ACC112 (cell line): Measurements from ENCODE around the gene FRAS1.
"Not testable (repeated sequence)": the region's sequence is repeated elsewhere in the genome, so short reads cannot be mapped to it uniquely, and the experiment has no call there.

Source experiments
- H2AFZ ChIP-seq: fragments of 200-600 bp; sonication (generic); one replicate; pipeline ENCODE4 v1.6.0; 2017; ENCODE audit warnings: antibody characterized with exemption, low read length; ENCODE audit not compliant: unreplicated experiment
- H3K27ac ChIP-seq: fragments of 200-600 bp; sonication (generic); 2 replicates; pipeline ENCODE4 v1.5.1; 2014; ENCODE audit warnings: low read depth, mild to moderate bottlenecking, antibody characterized with exemption, low read length, moderate library complexity
- H3K27me3 ChIP-seq: fragments of 200-600 bp; sonication (generic); 2 replicates; pipeline ENCODE4 v1.6.1; 2014; ENCODE audit warnings: mild to moderate bottlenecking, antibody characterized with exemption, low read length, moderate library complexity, mixed read lengths; ENCODE audit not compliant: insufficient read depth
- H3K36me3 ChIP-seq: fragments of 200-600 bp; sonication (generic); 2 replicates; pipeline ENCODE4 v1.6.1; 2016; ENCODE audit warnings: mild to moderate bottlenecking, antibody characterized with exemption, low read length, moderate library complexity, mixed read lengths; ENCODE audit not compliant: insufficient read depth
- H3K4me1 ChIP-seq: fragments of 200-600 bp; sonication (generic); one replicate; pipeline ENCODE4 v1.6.1; 2016; ENCODE audit warnings: low read length, mixed read lengths; ENCODE audit not compliant: insufficient read depth, unreplicated experiment, control insufficient read depth
- H3K4me3 ChIP-seq: fragments of 200-600 bp; sonication (generic); 2 replicates; pipeline ENCODE4 v1.5.1; 2014; ENCODE audit warnings: mild to moderate bottlenecking, low read depth, low read length
- H3K79me2 ChIP-seq: fragments of 200-600 bp; sonication (generic); one replicate; pipeline ENCODE4 v1.6.0; 2016; ENCODE audit warnings: low read length; ENCODE audit not compliant: control insufficient read depth, unreplicated experiment, insufficient read depth

FRAS1 gene

GRCh38 chr4:78167510-78167909, 110.4 kb downstream of the FRAS1 start:
- Histone ChIP-seq H3K27me3 (no peaks in the 10 kb centered on the region; the same call in 1 of the 2 replicates), H3K4me3 (no peak overlapping the region), H2AFZ (no peak overlapping the region), H3K4me1 (no peaks in the 10 kb centered on the region), H3K79me2 (no peaks in the 10 kb centered on the region), H3K27ac (no peak overlapping the region), H3K36me3 (no peaks in the 10 kb centered on the region)

GRCh38 chr4:78168029-78168428, 110.9 kb downstream of the FRAS1 start:
- Histone ChIP-seq H2AFZ (no peak overlapping the region), H3K27ac (no peak overlapping the region), H3K79me2 (no peaks in the 10 kb centered on the region), H3K4me1 (no peaks in the 10 kb centered on the region), H3K4me3 (no peak overlapping the region), H3K27me3 (peaks cover 3% of the 10 kb centered on the region; the same call in 1 of the 2 replicates), H3K36me3 (no peaks in the 10 kb centered on the region)

GRCh38 chr4:78169728-78170127, 112.6 kb downstream of the FRAS1 start:
- H3K4me3 ChIP-seq = no peak overlapping the region
- H3K36me3 ChIP-seq = no peaks in the 10 kb centered on the region
- H3K27me3 ChIP-seq = peaks cover 13% of the 10 kb centered on the region
- no peaks in the 10 kb centered on the region for H3K4me1 ChIP-seq
- H2AFZ ChIP-seq = no peak overlapping the region
- no peak overlapping the region for H3K27ac ChIP-seq
- no peaks in the 10 kb centered on the region for H3K79me2 ChIP-seq

GRCh38 chr4:78171482-78171881, 114.4 kb downstream of the FRAS1 start:
- H3K4me1 ChIP-seq = no peaks in the 10 kb centered on the region
- H2AFZ ChIP-seq = no peak overlapping the region
- no peak overlapping the region for H3K27ac ChIP-seq
- H3K27me3 ChIP-seq = peaks cover 16% of the 10 kb centered on the region
- no peak overlapping the region for H3K4me3 ChIP-seq
- H3K79me2 ChIP-seq = no peaks in the 10 kb centered on the region
- no peaks in the 10 kb centered on the region for H3K36me3 ChIP-seq

GRCh38 chr4:78174891-78175290, 117.8 kb downstream of the FRAS1 start:
- Histone ChIP-seq H3K79me2 (no peaks in the 10 kb centered on the region), H3K36me3 (no peaks in the 10 kb centered on the region), H3K27ac (no peak overlapping the region), H3K27me3 (peaks cover 16% of the 10 kb centered on the region), H2AFZ (no peak overlapping the region), H3K4me1 (no peaks in the 10 kb centered on the region), H3K4me3 (no peak overlapping the region)

- H3K4me3 ChIP-seq = no peak overlapping the region
- no peaks in the 10 kb centered on the region for H3K79me2 ChIP-seq
Observed at GRCh38 chr4:78179196-78179595, 122.1 kb downstream of the FRAS1 start.

GRCh38 chr4:78181681-78182234, 124.6 kb downstream of the FRAS1 start:
- not testable (repeated sequence) for H3K27ac ChIP-seq, H3K4me3 ChIP-seq, H3K4me1 ChIP-seq, H3K27me3 ChIP-seq, H3K36me3 ChIP-seq, H2AFZ ChIP-seq, H3K79me2 ChIP-seq

More at GRCh38 chr4:78179196-78179595, 122.1 kb downstream of the FRAS1 start:
- peaks cover 6% of the 10 kb centered on the region for H3K27me3 ChIP-seq
- no peak overlapping the region for H2AFZ ChIP-seq
- no peak overlapping the region for H3K27ac ChIP-seq
- H3K36me3 ChIP-seq = no peaks in the 10 kb centered on the region
- no peaks in the 10 kb centered on the region for H3K4me1 ChIP-seq

- H3K4me1 ChIP-seq = no peaks in the 10 kb centered on the region
- H3K27me3 ChIP-seq = no peaks in the 10 kb centered on the region
- no peak overlapping the region for H3K4me3 ChIP-seq
- H2AFZ ChIP-seq = no peak overlapping the region
- no peaks in the 10 kb centered on the region for H3K36me3 ChIP-seq
- H3K27ac ChIP-seq = no peak overlapping the region
- no peaks in the 10 kb centered on the region for H3K79me2 ChIP-seq
Observed at GRCh38 chr4:78184584-78184983, 127.5 kb downstream of the FRAS1 start.

- H2AFZ ChIP-seq = no peak overlapping the region
- no peaks in the 10 kb centered on the region for H3K4me1 ChIP-seq
- H3K27me3 ChIP-seq = no peaks in the 10 kb centered on the region
- H3K79me2 ChIP-seq = no peaks in the 10 kb centered on the region
- no peak overlapping the region for H3K4me3 ChIP-seq
- no peak overlapping the region for H3K27ac ChIP-seq
- H3K36me3 ChIP-seq = no peaks in the 10 kb centered on the region
Observed at GRCh38 chr4:78185117-78185516, 128.0 kb downstream of the FRAS1 start.

- Histone ChIP-seq H3K4me3 (no peak overlapping the region), H3K27ac (no peak overlapping the region), H3K36me3 (no peaks in the 10 kb centered on the region), H3K27me3 (no peaks in the 10 kb centered on the region), H2AFZ (no peak overlapping the region), H3K4me1 (no peaks in the 10 kb centered on the region), H3K79me2 (no peaks in the 10 kb centered on the region)
Observed at GRCh38 chr4:78186597-78187543, 129.7 kb downstream of the FRAS1 start.

GRCh38 chr4:78190068-78190467, 132.9 kb downstream of the FRAS1 start:
- H3K79me2 ChIP-seq = no peaks in the 10 kb centered on the region

More at GRCh38 chr4:78190068-78190467, 132.9 kb downstream of the FRAS1 start:
- no peaks in the 10 kb centered on the region for H3K36me3 ChIP-seq
- no peaks in the 10 kb centered on the region for H3K27me3 ChIP-seq
- no peak overlapping the region for H2AFZ ChIP-seq
- H3K4me1 ChIP-seq = no peaks in the 10 kb centered on the region
- no peak overlapping the region for H3K27ac ChIP-seq
- no peak overlapping the region for H3K4me3 ChIP-seq
